Naive B cell (primary cell): ENCODE data around the gene DNTT. TPM values are rescaled to one million over a fixed set of nuclear protein-coding genes. Genes with fewer than 3 reads are reported as not detected.

Experiments
- ATAC-seq, 2 donors: fragments of 150-1000 bp; cut with Tn5 transposase; 2 replicates each; pipeline ENCODE4 v1.10.0; 2021; ENCODE audit warnings: low read depth in 2 of 2, mild to moderate bottlenecking in 2 of 2, moderate library complexity in 2 of 2
- DNase-seq: peaks from one replicate; pipeline ENCODE4 v3.0.0; 2022
- H3K27ac Mint-ChIP-seq, 6 donors: one replicate each; pipeline ENCODE4 v1.8.0; 2020 to 2022; ENCODE audit warnings: mild to moderate bottlenecking in 6 of 6, mixed read lengths in 6 of 6, moderate library complexity in 5 of 6, inconsistent platforms in 2 of 6
- H3K27me3 Mint-ChIP-seq, 3 donors: one replicate each; pipeline ENCODE4 v1.8.0; 2021 to 2022; ENCODE audit warnings: mixed read lengths in 3 of 3, mild to moderate bottlenecking in 1 of 3
- H3K36me3 Mint-ChIP-seq, 2 donors: one replicate each; pipeline ENCODE4 v1.8.0; 2020 to 2022; ENCODE audit warnings: mixed read lengths in 2 of 2, inconsistent platforms in 1 of 2, mild to moderate bottlenecking in 1 of 2
- H3K4me1 Mint-ChIP-seq, 3 donors: one replicate each; pipeline ENCODE4 v1.8.0; 2020 to 2022; ENCODE audit warnings: mixed read lengths in 3 of 3, inconsistent platforms in 1 of 3, mild to moderate bottlenecking in 1 of 3, moderate library complexity in 1 of 3
- H3K4me3 Mint-ChIP-seq, 8 donors: one replicate each; pipeline ENCODE4 v1.8.0; 2020 to 2022; ENCODE audit warnings: mild to moderate bottlenecking in 8 of 8, mixed read lengths in 8 of 8, moderate library complexity in 8 of 8, inconsistent platforms in 2 of 8
- H3K9me3 Mint-ChIP-seq, 7 donors: one replicate each; pipeline ENCODE4 v1.8.0; 2020 to 2022; ENCODE audit warnings: mixed read lengths in 7 of 7, mild to moderate bottlenecking in 5 of 7, inconsistent platforms in 2 of 7, moderate library complexity in 1 of 7
- polyA plus RNA-seq, 6 donors: library from polyadenylated mRNA; unstranded; fragments of 300-500 nt; fragmentation: Illumina TruSeq; gene quantifications; one replicate each; pipeline ENCODE4 v1.2.3, GENCODE V29; 2021; ENCODE audit warnings: low read depth in 6 of 6

DNTT gene
- polyA plus RNA-seq, 6 donors from 2014 or later: 0.21 TPM; not detected in 5

- Mint-ChIP-seq H3K4me1 (peaks cover 43 to 53% (median 46%) of the 10 kb centered on the region in 3 donors), H3K9me3 (peaks cover 0 to 4% (median 0%) of the 10 kb centered on the region in 7 donors), H3K27ac (peak overlapping the region in 1 of 6 donors; percentile 32), H3K27me3 (no peaks in the 10 kb centered on the region), H3K36me3 (peaks cover 0 to 7% of the 10 kb centered on the region in 2 donors), H3K4me3 (no peak overlapping the region)
- DNase-seq (no peak), ATAC-seq (no peak)
Measured at GRCh38 chr10:96283351-96283750, 20.9 kb upstream of the DNTT start.

GRCh38 chr10:96283756-96284155 lies 20.5 kb upstream of the DNTT start:
- Mint-ChIP-seq H3K4me3 (no peak overlapping the region), H3K27ac (peak overlapping the region in 1 of 6 donors; percentile 9), H3K4me1 (peaks cover 43 to 56% (median 45%) of the 10 kb centered on the region in 3 donors), H3K27me3 (no peaks in the 10 kb centered on the region), H3K9me3 (peaks cover 0 to 4% (median 0%) of the 10 kb centered on the region in 7 donors), H3K36me3 (peaks cover 0 to 7% of the 10 kb centered on the region in 2 donors)
- ATAC-seq: no peak
- DNase-seq: no peak

GRCh38 chr10:96285331-96285752 lies 18.9 kb upstream of the DNTT start:
- Mint-ChIP-seq H3K4me3 (peak overlapping the region in 6 of 8 donors; percentile 2 to 81 (median 21)), H3K9me3 (peaks cover 0 to 4% (median 0%) of the 10 kb centered on the region in 7 donors), H3K27me3 (no peaks in the 10 kb centered on the region), H3K4me1 (peaks cover 48 to 59% (median 51%) of the 10 kb centered on the region in 3 donors), H3K27ac (peak overlapping the region; percentile 63 to 91 (median 77)), H3K36me3 (peaks cover 0 to 7% of the 10 kb centered on the region in 2 donors)
- ATAC-seq (no peak), DNase-seq (no peak)

GRCh38 chr10:96287392-96288105 lies 16.7 kb upstream of the DNTT start:
- ATAC-seq: peak; percentile 80 to 83
- Mint-ChIP-seq H3K36me3 (peaks cover 0 to 7% of the 10 kb centered on the region in 2 donors), H3K4me1 (peaks cover 62 to 80% (median 67%) of the 10 kb centered on the region in 3 donors), H3K27ac (peak overlapping the region; percentile 84 to 98 (median 94)), H3K9me3 (peaks cover 0 to 4% (median 0%) of the 10 kb centered on the region in 7 donors), H3K27me3 (no peaks in the 10 kb centered on the region), H3K4me3 (peak overlapping the region; percentile 81 to 93 (median 86))
- peak; percentile 80 for DNase-seq

GRCh38 chr10:96288151-96288621 lies 16.0 kb upstream of the DNTT start:
- DNase-seq: peak; percentile 81
- Mint-ChIP-seq H3K4me3 (peak overlapping the region; percentile 81 to 93 (median 86)), H3K27me3 (no peaks in the 10 kb centered on the region), H3K4me1 (peaks cover 63 to 83% (median 69%) of the 10 kb centered on the region in 3 donors), H3K27ac (peak overlapping the region; percentile 84 to 98 (median 94)), H3K36me3 (peaks cover 0 to 2% of the 10 kb centered on the region in 2 donors), H3K9me3 (peaks cover 0 to under 1% (median 0%) of the 10 kb centered on the region in 7 donors)
- peak; percentile 89 to 90 for ATAC-seq

- DNase-seq (no peak), ATAC-seq (no peak)
- H3K27ac Mint-ChIP-seq: peak overlapping the region; percentile 79 to 98 (median 82)
- no peaks in the 10 kb centered on the region for H3K36me3 Mint-ChIP-seq
- peaks cover 56 to 84% (median 73%) of the 10 kb centered on the region in 3 donors for H3K4me1 Mint-ChIP-seq
- H3K4me3 Mint-ChIP-seq: peak overlapping the region in 7 of 8 donors; percentile 15 to 89 (median 72)
- no peaks in the 10 kb centered on the region for H3K27me3 Mint-ChIP-seq
- H3K9me3 Mint-ChIP-seq: no peaks in the 10 kb centered on the region
Measured at GRCh38 chr10:96289218-96289910, 14.9 kb upstream of the DNTT start.

GRCh38 chr10:96290368-96291133 lies 13.7 kb upstream of the DNTT start:
- H3K9me3 Mint-ChIP-seq: no peaks in the 10 kb centered on the region
- no peaks in the 10 kb centered on the region for H3K27me3 Mint-ChIP-seq
- peak overlapping the region; percentile 48 to 89 (median 76) for H3K4me3 Mint-ChIP-seq
- peak overlapping the region; percentile 84 to 98 (median 96) for H3K27ac Mint-ChIP-seq
- DNase-seq (no peak), ATAC-seq (no peak)
- peaks cover 56 to 79% (median 69%) of the 10 kb centered on the region in 3 donors for H3K4me1 Mint-ChIP-seq
- no peaks in the 10 kb centered on the region for H3K36me3 Mint-ChIP-seq

- no peaks in the 10 kb centered on the region for H3K27me3 Mint-ChIP-seq
- peaks cover 47 to 69% (median 69%) of the 10 kb centered on the region in 3 donors for H3K4me1 Mint-ChIP-seq
- ATAC-seq (peak; percentile 48 to 64), DNase-seq (peak; percentile 58)
- H3K36me3 Mint-ChIP-seq: no peaks in the 10 kb centered on the region
- H3K9me3 Mint-ChIP-seq: no peaks in the 10 kb centered on the region
- peak overlapping the region in 5 of 6 donors; percentile 5 to 88 (median 12) for H3K27ac Mint-ChIP-seq
- peak overlapping the region in 2 of 8 donors; percentile 12 to 16 for H3K4me3 Mint-ChIP-seq
Measured at GRCh38 chr10:96292971-96293920, 11.0 kb upstream of the DNTT start.

GRCh38 chr10:96295475-96295874 lies 8.8 kb upstream of the DNTT start:
- H3K4me1 Mint-ChIP-seq: peaks cover 53 to 76% (median 71%) of the 10 kb centered on the region in 3 donors
- DNase-seq: no peak
- H3K27ac Mint-ChIP-seq: peak overlapping the region in 5 of 6 donors; percentile 4 to 77 (median 69)
- no peak for ATAC-seq
- peak overlapping the region in 1 of 8 donors; percentile 42 for H3K4me3 Mint-ChIP-seq
- H3K36me3 Mint-ChIP-seq: no peaks in the 10 kb centered on the region
- H3K27me3 Mint-ChIP-seq: no peaks in the 10 kb centered on the region
- H3K9me3 Mint-ChIP-seq: no peaks in the 10 kb centered on the region

GRCh38 chr10:96297486-96297885 lies 6.7 kb upstream of the DNTT start:
- H3K36me3 Mint-ChIP-seq: no peaks in the 10 kb centered on the region
- H3K4me1 Mint-ChIP-seq: peaks cover 51 to 69% (median 63%) of the 10 kb centered on the region in 3 donors
- H3K9me3 Mint-ChIP-seq: no peaks in the 10 kb centered on the region
- no peak overlapping the region for H3K4me3 Mint-ChIP-seq
- DNase-seq (no peak), ATAC-seq (no peak)
- no peaks in the 10 kb centered on the region for H3K27me3 Mint-ChIP-seq
- peak overlapping the region in 2 of 6 donors; percentile 48 to 71 for H3K27ac Mint-ChIP-seq

GRCh38 chr10:96298362-96298761 lies 5.9 kb upstream of the DNTT start:
- H3K4me3 Mint-ChIP-seq: peak overlapping the region in 5 of 8 donors; percentile 1 to 89 (median 54)
- no peaks in the 10 kb centered on the region for H3K36me3 Mint-ChIP-seq
- no peaks in the 10 kb centered on the region for H3K9me3 Mint-ChIP-seq
- H3K27ac Mint-ChIP-seq: peak overlapping the region in 3 of 6 donors; percentile 27 to 84 (median 69)
- H3K4me1 Mint-ChIP-seq: peaks cover 46 to 66% (median 56%) of the 10 kb centered on the region in 3 donors
- DNase-seq (no peak), ATAC-seq (no peak)
- H3K27me3 Mint-ChIP-seq: peaks cover 0 to 6% (median 0%) of the 10 kb centered on the region in 3 donors

- peaks cover 0 to 6% (median 6%) of the 10 kb centered on the region in 3 donors for H3K27me3 Mint-ChIP-seq
- H3K9me3 Mint-ChIP-seq: no peaks in the 10 kb centered on the region
- ATAC-seq (peak; percentile 65 to 78), DNase-seq (peak; percentile 42)
- H3K4me1 Mint-ChIP-seq: peaks cover 53 to 71% (median 56%) of the 10 kb centered on the region in 3 donors
- H3K27ac Mint-ChIP-seq: peak overlapping the region; percentile 72 to 93 (median 90)
- peak overlapping the region; percentile 62 to 89 (median 82) for H3K4me3 Mint-ChIP-seq
- no peaks in the 10 kb centered on the region for H3K36me3 Mint-ChIP-seq
Measured at GRCh38 chr10:96299383-96299782, 4.9 kb upstream of the DNTT start.
